ENCODE measurements around the gene LNX1. TPM values are rescaled to one million over a fixed set of nuclear protein-coding genes. Genes with fewer than 3 reads are reported as not detected.

Gene LNX1
- total and polyA plus RNA-seq, 2 of the 13 experiments (the other 11 are each of a cell fraction or from before 2014, with no cell fraction given): 0.49 TPM

- TF ChIP-seq ESRRA (CRISPR knock-in tag; IDR thresholded peaks at IDR 0.05; ENCODE audit: low read depth) (no peak), SMYD3 (CRISPR knock-in tag; IDR thresholded peaks at IDR 0.05) (no peak), ZSCAN12 (CRISPR knock-in tag; IDR thresholded peaks at IDR 0.05) (no peak), ZNF775 (CRISPR knock-in tag; IDR thresholded peaks at IDR 0.05; ENCODE audit: borderline replicate concordance) (no peak), ZUFSP (CRISPR knock-in tag; IDR thresholded peaks at IDR 0.05; ENCODE audit: borderline replicate concordance) (no peak), CREM (IDR thresholded peaks at IDR 0.05) (peak; percentile 65), CREM (CRISPR knock-in tag; IDR thresholded peaks at IDR 0.05) (no peak), PHF8 (CRISPR knock-in tag; IDR thresholded peaks at IDR 0.05) (no peak), BCL3 (CRISPR knock-in tag; IDR thresholded peaks at IDR 0.05) (no peak), ZSCAN29 (CRISPR knock-in tag; conservative IDR thresholded peaks at IDR 0.05) (no peak), RXRB (CRISPR knock-in tag; IDR thresholded peaks at IDR 0.05; ENCODE audit: borderline replicate concordance) (peak; percentile 78), ZNF589 (CRISPR knock-in tag; conservative IDR thresholded peaks at IDR 0.05) (no peak), ZNF607 (CRISPR knock-in tag; IDR thresholded peaks at IDR 0.05; ENCODE audit: borderline replicate concordance) (no peak), NCOA1 (CRISPR knock-in tag; IDR thresholded peaks at IDR 0.05) (no peak), MATR3 (CRISPR knock-in tag; IDR thresholded peaks at IDR 0.05) (no peak), THAP7 (CRISPR knock-in tag; IDR thresholded peaks at IDR 0.05) (no peak), MXI1 (IDR thresholded peaks at IDR 0.05; ENCODE audit: borderline replicate concordance, low read depth, low read length) (no peak), CBX1 (IDR thresholded peaks at IDR 0.05; ENCODE audit: low read depth) (no peak), NONO (IDR thresholded peaks at IDR 0.05) (no peak), NONO (CRISPR knock-in tag; conservative IDR thresholded peaks at IDR 0.05) (no peak), THAP9 (CRISPR knock-in tag; IDR thresholded peaks at IDR 0.05; ENCODE audit: borderline replicate concordance) (no peak), ZNF207 (IDR thresholded peaks at IDR 0.05; ENCODE audit: borderline replicate concordance) (no peak), ZNF414 (CRISPR knock-in tag; IDR thresholded peaks at IDR 0.05) (no peak), HDAC2 (CRISPR knock-in tag; IDR thresholded peaks at IDR 0.05) (no peak), ZNF749 (CRISPR knock-in tag; IDR thresholded peaks at IDR 0.05; ENCODE audit: borderline replicate concordance) (no peak), ZNF333 (CRISPR knock-in tag; IDR thresholded peaks at IDR 0.05; ENCODE audit: borderline replicate concordance) (no peak)
These were observed 9.1 kb downstream of the LNX1 start (continued) for GRCh38 chr4:53582194-53582593.

All from HepG2 (cell line).